Mesenchymal stem cell (in vitro differentiated cells and primary cell): ENCODE data around the gene CCDC3.
A peak's percentile ranks its signal among the peaks of the same experiment; 100 is the strongest.

Experiments
- DNase-seq: peaks from one replicate; pipeline ENCODE4 v3.0.0-alpha.2; 2013
- H2AFZ ChIP-seq: one replicate; pipeline ENCODE4 v1.6.1; 2013; ENCODE audit warnings: low read depth, mild to moderate bottlenecking, control low read depth, inconsistent platforms, low read length, moderate library complexity
- H2AK5ac ChIP-seq: 2 replicates; pipeline ENCODE4 v1.6.1; 2013; ENCODE audit warnings: low read length, moderate library complexity, mild to moderate bottlenecking, inconsistent platforms; ENCODE audit not compliant: severe bottlenecking
- H2BK120ac ChIP-seq: one replicate; pipeline ENCODE4 v1.6.1; 2013; ENCODE audit warnings: low read depth, mild to moderate bottlenecking, inconsistent platforms, low read length, moderate library complexity
- H2BK12ac ChIP-seq, 2 experiments: one replicate each; pipeline ENCODE4 v1.6.1; 2013; ENCODE audit warnings: inconsistent platforms in 2 of 2, low read length in 2 of 2, mild to moderate bottlenecking in 2 of 2, moderate library complexity in 2 of 2, control low read depth in 1 of 2
- H2BK15ac ChIP-seq: one replicate; pipeline ENCODE4 v1.6.1; 2013; ENCODE audit warnings: mild to moderate bottlenecking, low read depth, inconsistent platforms; ENCODE audit not compliant: poor library complexity, severe bottlenecking
- H2BK5ac ChIP-seq: 2 replicates; pipeline ENCODE4 v1.6.1; 2013; ENCODE audit warnings: low read depth, mild to moderate bottlenecking, low read length, control low read depth, inconsistent platforms; ENCODE audit not compliant: poor library complexity, severe bottlenecking
- H3K14ac ChIP-seq, 2 experiments: one replicate each; pipeline ENCODE4 v1.6.1; 2013; ENCODE audit warnings: inconsistent platforms in 2 of 2, low read length in 2 of 2, control low read depth in 1 of 2, mild to moderate bottlenecking in 1 of 2, moderate library complexity in 1 of 2
- H3K18ac ChIP-seq, 2 experiments: one replicate each; pipeline ENCODE4 v1.6.1; 2013; ENCODE audit warnings: inconsistent platforms in 2 of 2, low read length in 2 of 2, control low read depth in 1 of 2, low read depth in 1 of 2, mild to moderate bottlenecking in 1 of 2
- H3K23ac ChIP-seq, 2 experiments: one replicate each; pipeline ENCODE4 v1.6.1; 2013; ENCODE audit warnings: inconsistent platforms in 2 of 2, low read length in 2 of 2, mild to moderate bottlenecking in 2 of 2, moderate library complexity in 2 of 2, control low read depth in 1 of 2
- H3K27ac ChIP-seq: 2 replicates; pipeline ENCODE4 v1.5.1; 2013; ENCODE audit warnings: mild to moderate bottlenecking, moderate library complexity, low read length, control low read depth, inconsistent platforms; ENCODE audit not compliant: poor library complexity, severe bottlenecking
- H3K27me3 ChIP-seq, 2 experiments: 2 replicates each; pipeline versions ENCODE4 v1.6.1 to v1.7.0; 2013; ENCODE audit warnings: low read length in 2 of 2, mild to moderate bottlenecking in 2 of 2, moderate library complexity in 2 of 2, control low read depth in 1 of 2, inconsistent platforms in 1 of 2; ENCODE audit not compliant: control insufficient read depth in 1 of 2, insufficient read depth in 1 of 2
- H3K36me3 ChIP-seq, 2 experiments: 2 replicates each; pipeline versions ENCODE4 v1.6.1 to v1.7.0; 2013; ENCODE audit warnings: low read length in 2 of 2, control low read depth in 1 of 2, inconsistent platforms in 1 of 2, low read depth in 1 of 2, mild to moderate bottlenecking in 1 of 2; ENCODE audit not compliant: insufficient read depth in 2 of 2, control insufficient read depth in 1 of 2
- H3K4ac ChIP-seq, 2 experiments: one replicate each; pipeline ENCODE4 v1.6.1; 2013; ENCODE audit warnings: inconsistent platforms in 2 of 2, low read length in 2 of 2, mild to moderate bottlenecking in 2 of 2, moderate library complexity in 2 of 2, control low read depth in 1 of 2, low read depth in 1 of 2
- H3K4me1 ChIP-seq: 2 replicates; pipeline ENCODE4 v1.6.1; 2013; ENCODE audit warnings: low read depth, low read length, control low read depth; ENCODE audit not compliant: control insufficient read depth, insufficient read depth
- H3K4me2 ChIP-seq: 2 replicates; pipeline ENCODE4 v1.6.1; 2013; ENCODE audit warnings: low read length, mild to moderate bottlenecking, inconsistent platforms; ENCODE audit not compliant: poor library complexity, severe bottlenecking
- H3K4me3 ChIP-seq, 2 experiments: 2 replicates each; pipeline versions ENCODE4 v1.5.1 to v1.7.0; 2013; ENCODE audit warnings: low read length in 2 of 2, mild to moderate bottlenecking in 2 of 2, control low read depth in 1 of 2, low read depth in 1 of 2; ENCODE audit not compliant: insufficient read depth in 1 of 2
- H3K79me1 ChIP-seq: replicated peaks from 2 replicates; pipeline ENCODE4 v1.6.1; 2013; ENCODE audit warnings: mild to moderate bottlenecking, control low read depth, low read length, inconsistent platforms; ENCODE audit not compliant: poor library complexity, severe bottlenecking
- H3K9ac ChIP-seq: 2 replicates; pipeline ENCODE4 v1.7.0; 2013; ENCODE audit warnings: mild to moderate bottlenecking, low read length, moderate library complexity
- H3K9me3 ChIP-seq: 2 replicates; pipeline ENCODE4 v1.7.0; 2013; ENCODE audit warnings: mild to moderate bottlenecking, low read length; ENCODE audit not compliant: control insufficient read depth
- H4K8ac ChIP-seq: one replicate; pipeline ENCODE4 v1.6.1; 2013; ENCODE audit warnings: inconsistent platforms, mild to moderate bottlenecking, low read length, moderate library complexity
- H4K91ac ChIP-seq: one replicate; pipeline ENCODE4 v1.6.1; 2013; ENCODE audit warnings: mild to moderate bottlenecking, low read length, inconsistent platforms
- WGBS: methylation state at CpG from one replicate; pipeline ENCODE4 v1.1.7; 2013; ENCODE audit warnings: mixed read lengths; 5-methylcytosine and 5-hydroxymethylcytosine counted together

CCDC3 gene

GRCh38 chr10:12874501-12874900 is 127.0 kb downstream of the CCDC3 start:
- peaks cover 4% of the 10 kb centered on the region for H3K9me3 ChIP-seq
- H3K27me3 ChIP-seq: peaks cover 16 to 59% of the 10 kb centered on the region in 2 experiments
- no peak overlapping the region for H4K8ac ChIP-seq
- H3K36me3 ChIP-seq: no peaks in the 10 kb centered on the region
- H4K91ac ChIP-seq: no peak overlapping the region
- H3K14ac ChIP-seq: no peak overlapping the region
- H2BK5ac ChIP-seq: no peak overlapping the region
- no peaks in the 10 kb centered on the region for H3K4me1 ChIP-seq
- no peak overlapping the region for H2AK5ac ChIP-seq
- H2BK12ac ChIP-seq: no peak overlapping the region
- H3K23ac ChIP-seq: no peak overlapping the region
- DNase-seq: no peak
- H3K18ac ChIP-seq: no peak overlapping the region
- H3K4me2 ChIP-seq: no peak overlapping the region
- H2BK120ac ChIP-seq: no peak overlapping the region
- H2BK15ac ChIP-seq: no peak overlapping the region
- H3K9ac ChIP-seq: no peak overlapping the region
- H3K4ac ChIP-seq: no peak overlapping the region
- no peaks in the 10 kb centered on the region for H3K79me1 ChIP-seq
- H3K27ac ChIP-seq: no peak overlapping the region
- no peak overlapping the region for H2AFZ ChIP-seq
- 75% methylated on average over 2 of the region's 6 CpGs for WGBS
- no peak overlapping the region for H3K4me3 ChIP-seq

GRCh38 chr10:12873172-12873571 is 128.3 kb downstream of the CCDC3 start:
- H3K14ac ChIP-seq: no peak overlapping the region
- H3K27me3 ChIP-seq: peaks cover 7 to 49% of the 10 kb centered on the region in 2 experiments
- no peak overlapping the region for H2BK15ac ChIP-seq
- no peak overlapping the region for H2AK5ac ChIP-seq
- no peak overlapping the region for H3K23ac ChIP-seq
- H3K27ac ChIP-seq: no peak overlapping the region
- H2BK5ac ChIP-seq: no peak overlapping the region
- no peak overlapping the region for H3K4me2 ChIP-seq
- H2BK12ac ChIP-seq: no peak overlapping the region
- no peak for DNase-seq
- no peaks in the 10 kb centered on the region for H3K4me1 ChIP-seq
- no peaks in the 10 kb centered on the region for H3K9me3 ChIP-seq
- no peak overlapping the region for H3K4me3 ChIP-seq
- no peaks in the 10 kb centered on the region for H3K79me1 ChIP-seq
- peak overlapping the region in 1 of 2 experiments; percentile 13 for H3K4ac ChIP-seq
- no peak overlapping the region for H2BK120ac ChIP-seq
- no peak overlapping the region for H4K91ac ChIP-seq
- H2AFZ ChIP-seq: no peak overlapping the region
- no peak overlapping the region for H3K18ac ChIP-seq
- no peaks in the 10 kb centered on the region for H3K36me3 ChIP-seq
- 95% methylated on average over 8 of the region's 8 CpGs for WGBS
- no peak overlapping the region for H4K8ac ChIP-seq
- no peak overlapping the region for H3K9ac ChIP-seq

GRCh38 chr10:12872577-12872976 is 128.9 kb downstream of the CCDC3 start:
- no peak overlapping the region for H2BK5ac ChIP-seq
- no peak overlapping the region for H2BK120ac ChIP-seq
- no peaks in the 10 kb centered on the region for H3K4me1 ChIP-seq
- WGBS: 86% methylated on average over 9 of the region's 9 CpGs
- H2AFZ ChIP-seq: no peak overlapping the region
- no peak overlapping the region for H3K9ac ChIP-seq
- no peak overlapping the region for H3K18ac ChIP-seq
- H3K4ac ChIP-seq: no peak overlapping the region
- H2BK12ac ChIP-seq: no peak overlapping the region
- no peaks in the 10 kb centered on the region for H3K79me1 ChIP-seq
- H3K4me2 ChIP-seq: no peak overlapping the region
- H3K9me3 ChIP-seq: no peaks in the 10 kb centered on the region
- no peak overlapping the region for H4K8ac ChIP-seq
- H4K91ac ChIP-seq: no peak overlapping the region
- H2BK15ac ChIP-seq: no peak overlapping the region
- H3K27me3 ChIP-seq: peaks cover 5 to 46% of the 10 kb centered on the region in 2 experiments
- H2AK5ac ChIP-seq: no peak overlapping the region
- no peak overlapping the region for H3K14ac ChIP-seq
- no peak overlapping the region for H3K23ac ChIP-seq
- H3K4me3 ChIP-seq: no peak overlapping the region
- no peak for DNase-seq
- H3K27ac ChIP-seq: no peak overlapping the region
- H3K36me3 ChIP-seq: no peaks in the 10 kb centered on the region

- Histone ChIP-seq H3K14ac (no peak overlapping the region), H2BK15ac (no peak overlapping the region), H3K4ac (no peak overlapping the region), H2AFZ (no peak overlapping the region), H2BK120ac (no peak overlapping the region), H3K18ac (no peak overlapping the region), H2BK12ac (no peak overlapping the region), H2BK5ac (no peak overlapping the region), H3K9ac (no peak overlapping the region), H3K4me3 (no peak overlapping the region), H3K27ac (no peak overlapping the region), H3K23ac (no peak overlapping the region), H4K8ac (no peak overlapping the region), H3K4me1 (no peaks in the 10 kb centered on the region), H4K91ac (peak overlapping the region; percentile 9), H3K36me3 (no peaks in the 10 kb centered on the region), H3K79me1 (no peaks in the 10 kb centered on the region), H3K4me2 (no peak overlapping the region), H3K27me3 (peaks cover 5 to 36% of the 10 kb centered on the region in 2 experiments), H3K9me3 (no peaks in the 10 kb centered on the region), H2AK5ac (no peak overlapping the region)
- DNase-seq: peak; percentile 38
- 83% methylated on average over 3 of the region's 3 CpGs for WGBS
Measured at GRCh38 chr10:12869427-12869826, 132.1 kb downstream of the CCDC3 start.
